NK-92 treated with Interleukin-12 subunit alpha and Interleukin-12 subunit beta, amount 100 ng/mL, for 24 hours (cell line): ENCODE data around the gene PIK3CB.
"Not testable (repeated sequence)": the region's sequence is repeated elsewhere in the genome, so short reads cannot be mapped to it uniquely, and the experiment has no call there.

Experiments
- DNase-seq: peaks from one replicate; lab custom pipeline; 2025; lab: John Stamatoyannopoulos, UW

PIK3CB gene

DNA sequence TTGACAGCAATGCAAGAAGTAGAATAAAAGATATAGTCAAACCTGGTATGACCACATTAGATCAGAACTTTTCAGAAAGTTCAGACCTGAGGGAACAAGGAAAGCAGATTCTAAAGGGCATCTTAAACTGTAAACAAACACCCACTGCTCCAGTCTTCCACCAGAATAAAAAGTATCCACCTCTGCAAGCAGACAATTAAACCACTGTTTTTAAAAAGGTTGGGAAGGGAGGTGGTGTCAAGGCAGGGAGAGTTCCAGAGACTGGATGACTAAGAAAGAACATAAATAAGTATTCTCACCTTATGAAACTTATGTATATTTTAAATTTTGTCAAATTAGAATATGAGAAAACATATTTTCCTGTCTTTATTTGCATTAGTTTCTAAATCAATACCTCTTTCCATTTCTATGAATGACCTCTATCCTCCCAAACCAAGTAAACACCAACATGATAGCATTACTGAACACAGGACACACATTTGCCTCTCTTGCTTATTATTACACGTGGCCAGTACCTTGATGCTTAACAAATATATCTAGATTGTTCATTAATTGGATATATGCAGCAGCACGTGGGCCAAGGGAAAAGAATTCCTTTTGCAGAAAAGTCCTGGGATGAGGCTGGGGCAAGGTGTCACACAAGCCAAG, 31.6 kb downstream of the PIK3CB start:
- no peak for DNase-seq

DNA sequence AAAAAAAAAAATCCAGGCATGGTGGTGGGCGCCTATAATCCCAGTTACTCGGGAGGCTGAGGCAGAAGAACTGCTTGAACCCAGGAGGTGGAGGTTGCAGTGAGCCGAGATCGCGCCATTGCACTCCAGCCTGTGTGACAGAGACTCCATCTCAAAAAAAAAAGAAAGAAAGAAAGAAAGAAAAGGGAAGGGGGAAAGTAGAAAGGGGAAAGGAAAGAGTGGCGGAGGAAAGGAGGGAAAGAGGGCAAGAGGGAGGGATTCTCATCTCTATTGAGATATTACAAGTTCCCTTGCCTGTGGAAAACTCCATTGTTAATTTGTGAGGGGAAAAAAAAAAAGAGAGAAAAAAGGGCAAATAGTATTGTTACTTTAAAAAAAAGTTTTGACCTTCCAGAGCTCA, 32.5 kb downstream of the PIK3CB start:
- DNase-seq = not testable (repeated sequence)

DNA sequence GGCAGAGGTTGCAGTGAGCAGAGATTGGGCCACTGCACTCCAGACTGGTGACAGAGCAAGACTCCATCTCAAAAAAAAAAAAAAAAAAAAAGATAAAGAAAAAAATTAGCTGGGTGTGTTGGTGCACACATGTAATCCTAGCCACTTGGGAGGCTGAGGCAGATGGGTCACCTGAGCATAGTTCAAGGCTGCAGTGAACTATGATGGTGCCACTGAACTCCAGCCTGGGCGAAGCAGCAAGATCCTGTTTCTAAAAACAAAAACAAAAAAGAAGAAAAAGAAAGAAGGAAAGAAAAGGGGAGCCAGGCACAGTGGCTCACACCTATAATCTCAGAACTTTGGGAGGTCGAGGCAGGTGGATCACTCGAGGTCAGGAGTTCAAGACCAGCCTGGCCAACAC, 32.9 kb downstream of the PIK3CB start:
- DNase-seq = no peak

DNA sequence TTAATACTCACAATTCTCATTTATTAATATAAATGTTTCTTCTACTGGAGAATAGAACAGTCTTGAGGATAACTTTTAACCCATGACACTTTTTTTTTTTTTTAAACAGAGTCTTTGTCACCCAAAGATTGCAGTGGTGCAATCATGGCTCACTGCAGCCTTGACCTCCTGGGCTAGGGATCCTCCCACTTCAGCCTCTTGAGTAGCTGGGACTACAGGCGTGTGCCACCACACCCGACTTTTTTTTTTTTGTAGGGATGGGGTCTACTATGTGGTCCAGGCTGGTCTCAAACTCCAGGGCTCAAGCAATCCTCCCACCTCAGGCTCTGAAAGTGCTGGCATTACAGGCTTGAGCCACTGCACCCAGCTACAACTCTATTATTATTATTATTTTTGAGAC, 34.5 kb downstream of the PIK3CB start:
- DNase-seq = no peak

DNA sequence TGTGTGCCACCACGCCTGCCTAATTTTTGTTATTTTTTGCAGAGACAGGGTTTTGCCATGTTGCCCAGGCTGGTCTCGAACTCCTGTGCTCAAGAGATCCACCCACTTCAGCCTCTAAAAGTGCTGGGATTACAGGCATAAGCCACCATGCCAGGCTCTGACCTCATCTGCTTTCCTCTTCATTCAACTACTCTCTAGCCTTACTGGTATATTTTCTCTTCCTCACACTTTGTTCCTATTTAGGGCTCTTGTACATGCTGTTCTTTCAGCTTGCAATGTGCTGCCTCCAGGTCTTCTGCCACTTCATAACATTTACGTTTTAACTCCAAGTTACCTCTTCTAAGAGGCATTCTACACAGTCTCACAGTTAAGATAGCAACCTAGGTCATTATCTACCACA, 34.9 kb downstream of the PIK3CB start:
- DNase-seq = no peak

DNA sequence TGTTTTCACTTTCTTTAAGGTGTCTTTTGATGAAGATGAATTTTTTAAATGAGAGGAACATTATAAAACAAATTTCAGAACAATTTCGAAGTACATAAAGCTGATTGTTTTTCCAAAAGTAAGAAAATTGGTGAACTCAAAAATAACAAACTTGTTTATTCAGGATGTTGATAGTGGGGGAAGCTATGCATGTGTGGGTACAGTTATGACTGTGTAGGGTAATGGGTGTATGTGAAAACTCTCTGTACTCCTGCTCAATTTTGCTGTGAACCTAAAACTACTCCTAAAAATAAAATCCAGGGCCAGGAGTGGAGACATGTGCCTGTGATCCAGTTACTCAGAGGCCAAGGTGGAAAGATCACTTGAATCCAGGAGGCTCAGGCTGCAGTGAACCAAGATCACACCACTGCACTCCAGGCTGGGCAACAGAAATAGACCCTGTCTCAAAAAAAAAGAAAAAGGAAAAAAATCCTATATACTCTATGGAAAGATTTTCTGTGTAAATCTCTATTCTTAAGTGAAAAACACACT, 37.2 kb downstream of the PIK3CB start:
- DNase-seq = no peak

DNA sequence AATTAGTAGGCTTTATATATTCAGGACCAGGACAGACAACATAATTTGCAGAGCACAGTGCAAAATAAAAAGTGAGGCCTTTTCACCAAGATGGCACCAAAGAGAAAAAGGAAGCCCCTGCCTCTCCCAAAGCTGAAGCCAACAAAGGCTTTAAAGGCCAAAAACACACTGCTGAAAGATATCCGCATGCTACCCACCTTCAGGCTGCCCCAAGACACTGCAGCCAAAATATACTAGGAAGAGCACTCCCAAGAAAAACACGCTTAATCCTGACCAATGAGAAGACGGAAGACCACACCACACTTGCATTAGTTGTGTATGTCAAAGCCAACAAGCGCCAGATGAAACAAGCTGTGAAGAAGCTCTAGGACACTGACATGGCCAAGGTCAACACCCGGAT, 38.0 kb downstream of the PIK3CB start:
- DNase-seq = no peak

DNA sequence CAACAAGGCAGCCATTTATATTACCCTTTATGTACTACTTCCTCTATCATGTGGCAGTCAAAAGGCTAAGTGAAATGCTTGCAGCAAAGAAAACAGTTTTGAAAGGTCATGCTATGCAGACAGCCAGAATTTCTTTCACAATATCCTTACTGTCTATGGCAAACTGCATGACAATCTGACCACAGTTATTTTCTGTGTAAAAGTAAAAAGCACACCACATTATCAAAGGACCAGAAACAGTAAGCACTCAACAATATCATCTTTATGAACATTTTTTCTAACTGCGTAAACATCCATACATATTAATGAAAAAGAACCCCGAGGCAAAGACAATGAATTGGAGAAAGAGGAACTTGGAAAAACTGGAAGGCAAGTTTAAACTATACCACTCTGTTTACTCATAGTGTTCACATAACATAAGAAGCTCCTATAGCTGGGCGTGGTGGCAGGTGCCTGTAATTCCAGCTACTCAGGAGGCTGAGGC, 47.9 kb downstream of the PIK3CB start:
- DNase-seq = no peak

DNA sequence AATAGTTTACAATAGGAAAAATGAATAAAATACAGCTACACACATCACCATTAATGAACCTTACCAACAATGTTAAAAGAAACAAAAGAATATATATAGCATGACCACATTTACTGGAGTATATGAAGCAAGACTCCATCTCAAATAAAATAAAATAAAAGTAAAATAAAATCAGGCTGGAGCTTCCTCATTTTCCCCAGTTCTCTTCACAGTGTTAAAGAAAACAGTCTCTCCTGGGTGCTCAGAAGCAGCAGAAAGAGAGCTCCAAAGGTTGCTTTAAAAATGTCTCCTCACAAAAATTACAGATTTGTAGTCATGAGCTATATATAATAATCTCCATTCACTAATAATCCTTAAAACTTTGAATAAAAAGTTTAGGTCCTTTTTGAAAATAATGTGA, 48.8 kb downstream of the PIK3CB start:
- no peak for DNase-seq

DNA sequence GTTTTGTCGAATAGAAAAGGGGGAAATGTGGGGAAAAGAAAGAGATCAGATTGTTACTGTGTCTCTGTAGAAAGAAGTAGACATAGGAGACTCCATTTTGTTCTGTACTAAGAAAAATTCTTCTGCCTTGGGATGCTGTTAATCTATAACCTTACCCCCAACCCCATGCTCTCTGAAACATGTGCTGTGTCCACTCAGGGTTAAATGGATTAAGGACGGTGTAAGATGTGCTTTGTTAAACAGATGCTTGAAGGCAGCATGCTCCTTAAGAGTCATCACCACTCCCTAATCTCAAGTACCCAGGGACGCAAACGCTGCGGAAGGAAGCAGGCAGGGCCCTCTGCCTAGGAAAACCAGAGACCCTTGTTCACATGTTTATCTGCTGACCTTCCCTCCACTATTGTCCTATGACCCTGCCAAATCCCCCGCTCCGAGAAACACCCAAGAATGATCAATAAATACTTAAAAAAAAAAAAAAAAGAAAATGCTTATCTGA, 49.3 kb downstream of the PIK3CB start:
- not testable (repeated sequence) for DNase-seq

DNA sequence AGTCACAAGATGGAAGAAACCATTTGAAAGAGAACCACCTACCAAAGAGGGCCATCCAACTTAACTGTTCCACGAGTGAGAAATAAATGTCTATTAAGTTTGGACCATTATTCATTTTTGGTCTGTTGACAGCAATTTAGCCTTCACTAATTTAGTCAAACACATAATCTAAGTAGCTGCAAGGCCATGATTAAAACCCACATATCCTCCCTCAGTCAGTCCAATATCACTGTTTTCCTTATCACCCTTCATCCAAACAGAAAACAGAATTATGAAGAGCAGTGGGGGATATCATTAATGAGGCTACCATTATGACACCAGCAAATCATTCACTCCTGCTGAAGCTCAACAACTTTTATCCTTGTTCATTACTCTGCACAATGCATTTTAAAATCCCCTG, 52.0 kb downstream of the PIK3CB start:
- no peak for DNase-seq

DNA sequence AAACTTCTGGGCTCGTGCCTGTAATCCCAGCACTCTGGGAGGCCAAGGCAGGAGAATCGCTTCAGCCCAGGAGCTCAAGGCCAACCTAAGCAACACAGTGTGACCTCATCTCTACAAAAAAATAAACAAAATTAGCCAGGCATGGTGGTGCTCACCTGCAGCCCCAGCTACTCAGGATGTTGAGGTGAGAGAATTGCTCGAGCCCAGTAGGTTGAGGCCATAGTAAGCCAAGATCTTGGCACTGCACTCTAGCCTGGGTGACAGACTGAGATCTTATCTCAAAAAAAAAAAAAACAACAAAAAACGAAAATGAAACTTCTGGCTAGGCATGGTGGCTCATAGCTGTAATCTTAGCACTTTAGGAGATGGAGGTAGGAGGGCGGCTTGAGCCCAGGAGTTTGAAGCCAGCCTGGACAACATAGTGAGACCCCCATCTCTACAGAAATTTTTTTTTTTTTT, 53.7 kb downstream of the PIK3CB start:
- DNase-seq = peak; percentile 63

DNA sequence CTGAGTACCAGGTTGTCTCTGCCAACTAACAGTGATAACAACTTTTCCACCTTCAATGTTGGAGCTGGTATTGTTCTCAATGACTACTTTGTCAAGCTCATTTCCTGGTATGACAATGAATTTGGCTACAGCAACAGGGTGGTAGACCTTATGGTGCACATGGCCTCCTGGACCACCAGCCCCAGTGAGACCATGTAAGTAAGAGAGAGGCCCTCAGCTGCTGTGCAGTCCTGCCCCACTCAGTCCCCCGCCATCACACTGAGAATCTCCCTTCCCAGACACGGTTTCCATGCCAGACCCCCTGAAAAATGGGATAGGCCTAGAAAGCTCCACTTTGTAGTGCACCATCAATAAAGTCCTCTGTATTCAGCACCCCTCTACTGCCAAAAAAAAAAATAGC, 56.1 kb downstream of the PIK3CB start:
- no peak for DNase-seq

DNA sequence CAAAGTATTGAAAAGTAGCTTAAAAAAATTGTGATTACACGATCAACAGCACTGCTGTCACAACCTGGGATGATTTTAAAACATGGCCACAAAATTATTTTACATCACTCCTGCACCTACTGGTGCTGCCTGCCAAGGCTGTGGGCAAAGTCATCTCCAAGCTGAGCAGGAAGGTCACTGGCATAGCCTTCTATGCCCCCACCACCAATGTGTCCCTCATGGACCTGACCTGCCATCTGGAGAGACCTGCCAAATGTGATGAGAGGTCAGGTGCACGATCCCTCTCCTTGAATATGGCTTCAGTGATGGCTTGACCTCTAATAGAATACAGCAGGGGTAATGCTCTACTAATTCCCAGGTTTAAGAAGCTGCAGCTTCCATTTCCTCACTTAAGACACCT, 57.8 kb downstream of the PIK3CB start:
- DNase-seq = no peak

DNA sequence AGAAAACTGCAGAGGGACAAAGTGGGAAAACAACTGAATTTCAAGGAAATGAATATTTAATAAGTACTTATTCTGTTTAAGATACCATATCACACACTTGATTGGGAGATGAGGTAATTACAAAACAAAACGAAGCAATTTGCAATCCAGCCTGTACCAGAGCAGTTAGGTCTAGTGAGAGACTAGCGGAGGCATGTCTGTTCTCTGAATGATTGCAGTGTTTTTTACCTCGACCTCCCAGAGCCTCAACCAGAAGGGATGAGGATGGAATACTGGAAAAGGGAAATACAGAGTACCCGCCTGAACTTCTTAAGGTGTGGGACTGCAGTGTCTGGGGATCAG, 59.5 kb downstream of the PIK3CB start:
- DNase-seq = no peak

DNA sequence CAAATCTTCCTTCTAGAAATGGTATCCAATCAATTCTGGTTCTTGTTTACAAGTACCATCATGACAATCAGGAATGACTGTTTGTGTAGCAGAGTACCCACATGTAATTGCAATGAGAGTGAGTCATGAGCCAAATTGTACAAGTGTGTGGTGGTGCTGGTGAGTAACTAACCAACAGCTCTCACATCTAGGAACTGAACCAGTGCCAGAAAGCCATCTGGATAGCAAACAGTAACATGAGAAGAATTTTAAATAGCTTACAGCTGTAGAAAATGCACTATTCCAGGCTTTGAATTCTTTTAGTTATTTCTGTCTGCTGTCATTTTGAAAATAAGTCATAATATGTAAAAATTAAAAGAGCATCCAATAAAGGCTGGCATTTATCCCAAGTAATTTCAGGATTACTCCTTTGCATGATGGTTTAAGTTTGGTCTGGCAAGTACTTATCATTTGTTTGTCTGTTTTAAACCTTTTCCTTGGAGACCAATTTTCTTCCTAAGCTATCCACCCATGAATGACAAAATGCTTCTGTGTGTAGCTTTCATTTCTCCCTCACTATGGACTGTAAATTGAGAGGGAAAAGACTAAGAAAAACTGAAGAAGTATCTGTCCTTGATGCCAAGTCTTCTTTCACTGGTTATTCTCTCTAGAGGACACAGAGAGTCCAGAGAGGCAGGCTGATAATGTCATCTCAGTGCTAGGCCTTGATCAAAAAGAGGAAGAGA, 60.0 kb downstream of the PIK3CB start:
- peak; percentile 25 for DNase-seq

DNA sequence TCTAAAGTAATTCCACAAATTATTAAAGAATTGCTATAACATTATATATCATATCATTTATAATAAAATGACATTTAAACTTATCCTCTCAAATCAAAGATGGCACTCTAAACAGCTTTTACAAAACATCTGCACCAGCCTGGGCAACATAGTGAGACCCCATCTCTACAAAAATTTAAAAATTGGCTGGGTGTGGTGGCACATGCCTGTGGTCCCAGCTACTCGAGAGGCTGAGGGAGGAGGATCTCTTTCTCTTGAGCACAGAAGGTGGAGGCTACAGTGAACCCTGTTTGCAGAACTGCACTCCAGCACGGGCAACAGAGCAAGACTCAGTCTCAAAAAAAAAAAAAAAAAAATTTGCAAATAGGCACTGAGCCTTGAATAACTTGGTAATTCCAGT, 63.1 kb downstream of the PIK3CB start:
- DNase-seq = no peak

DNA sequence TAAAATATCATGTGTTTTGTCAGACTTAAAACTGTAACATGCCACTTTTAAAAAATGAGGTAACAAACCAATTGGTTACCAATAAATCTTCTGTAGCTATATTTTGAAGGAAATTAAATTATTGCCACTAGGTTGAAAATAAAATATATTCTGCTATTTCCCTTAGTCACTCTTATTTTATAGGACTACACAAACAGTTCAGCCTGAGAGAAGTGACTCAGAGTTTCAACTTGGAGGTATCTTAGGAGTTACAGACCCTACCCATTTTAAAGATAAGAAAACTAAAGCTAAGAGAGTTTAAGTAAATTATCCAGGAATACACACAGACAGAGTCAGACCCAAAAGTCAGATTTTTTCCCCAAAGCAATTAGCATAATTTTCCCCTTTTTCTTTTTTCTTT, 65.1 kb downstream of the PIK3CB start:
- DNase-seq = no peak

DNA sequence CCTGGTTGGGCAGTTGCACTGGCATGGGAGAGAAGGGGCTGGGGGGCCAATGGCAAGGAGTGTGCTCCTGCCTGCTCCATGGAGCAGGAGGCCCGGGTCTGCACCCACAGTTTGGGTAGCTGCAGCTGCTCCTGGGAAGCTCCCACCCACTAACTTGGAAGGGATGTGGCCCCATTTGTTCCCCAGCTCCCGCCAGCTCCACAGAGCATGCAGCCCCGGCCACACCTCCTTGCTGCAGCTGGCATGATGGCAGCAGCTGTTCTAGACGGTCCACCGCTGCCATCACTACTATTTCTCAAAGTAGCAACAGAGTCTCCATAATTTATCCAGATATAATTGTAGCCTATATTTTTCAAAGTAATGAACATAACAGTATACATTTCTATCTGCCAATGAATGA, 65.8 kb downstream of the PIK3CB start:
- no peak for DNase-seq

DNA sequence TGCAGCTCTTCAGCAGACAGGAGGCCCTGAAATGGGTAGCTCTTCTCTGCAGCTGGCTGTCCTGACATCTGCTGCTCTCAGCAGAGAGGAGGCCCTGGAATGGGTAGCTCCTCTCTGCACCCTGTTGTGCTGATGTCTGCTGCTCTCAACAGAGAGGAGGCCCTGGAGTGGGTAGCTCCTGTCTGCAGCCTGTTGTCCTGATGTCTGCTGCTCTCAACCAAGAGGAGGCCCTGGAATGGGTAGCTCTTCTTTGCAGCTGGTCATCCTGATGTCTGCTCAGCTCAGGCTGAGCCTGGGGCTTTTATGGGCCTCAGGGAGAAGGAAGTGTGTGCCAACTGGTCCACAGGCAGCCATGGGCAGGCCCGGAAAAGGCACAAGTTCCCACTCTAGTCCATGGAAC, 66.6 kb downstream of the PIK3CB start:
- DNase-seq = no peak

DNA sequence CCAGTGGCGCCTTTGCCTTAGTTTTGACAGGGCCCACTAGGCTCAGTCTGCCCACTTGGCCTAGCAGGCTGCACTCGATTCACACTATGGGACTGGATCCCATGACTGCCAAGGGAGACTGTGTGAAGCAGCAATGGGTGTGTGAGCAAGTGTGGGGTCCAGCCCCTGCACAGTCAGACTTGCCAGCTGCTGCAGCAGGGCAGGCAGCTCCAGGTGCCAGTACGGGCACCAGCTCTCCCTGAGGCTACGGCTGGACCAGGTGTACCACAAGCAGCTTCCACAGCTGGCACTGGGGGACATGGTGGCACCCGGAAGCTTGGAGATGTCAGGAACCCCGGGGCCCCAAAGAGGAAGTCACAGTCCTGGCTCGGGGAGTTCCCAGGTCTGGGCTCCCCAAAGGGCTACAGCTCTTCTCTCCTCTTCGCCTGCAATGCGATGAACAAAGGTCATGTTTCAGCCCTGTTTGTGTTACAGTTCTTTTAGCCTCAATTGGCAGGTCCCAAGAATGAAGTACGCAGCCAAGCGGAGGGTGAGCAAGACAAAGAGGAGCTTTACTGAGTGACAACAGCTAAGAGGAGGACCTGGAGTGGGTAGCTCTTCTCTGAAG, 67.1 kb downstream of the PIK3CB start:
- no peak for DNase-seq

DNA sequence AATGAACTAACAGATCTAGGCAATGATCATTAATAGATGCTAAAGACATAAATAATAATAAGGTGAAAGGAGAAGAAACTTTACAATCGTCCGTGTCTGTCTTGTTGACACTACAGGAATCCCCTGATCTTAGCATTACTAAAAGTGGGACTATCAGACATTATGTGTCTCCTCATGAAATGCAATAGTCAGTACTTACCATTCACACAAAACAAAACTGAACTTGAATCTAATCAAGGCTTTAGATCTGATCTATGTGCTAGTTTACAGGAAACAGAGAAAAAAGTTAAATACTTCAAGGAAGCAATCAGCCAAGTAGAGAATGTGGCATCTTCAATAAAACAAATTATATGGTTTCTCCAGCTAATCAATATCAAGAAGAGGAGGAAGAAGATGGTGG, 73.7 kb downstream of the PIK3CB start:
- DNase-seq = no peak

DNA sequence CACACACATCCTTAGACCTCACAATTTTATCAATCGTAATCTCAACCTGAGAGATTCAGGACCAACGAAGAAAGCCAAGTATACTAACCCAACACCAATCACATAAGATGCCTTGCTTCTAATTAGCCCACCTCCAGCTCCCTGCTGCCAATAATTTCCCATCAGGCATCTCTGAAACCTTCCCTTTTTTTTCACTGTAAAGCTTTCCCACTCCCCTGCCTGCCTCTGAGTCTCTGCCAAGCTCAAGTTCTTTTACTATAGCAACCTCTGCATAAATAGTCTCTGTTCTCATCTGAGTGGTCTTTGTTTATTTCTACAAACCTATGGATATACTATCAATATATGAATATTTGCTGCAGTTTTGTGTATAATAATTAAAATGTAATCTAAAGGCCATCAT, 86.5 kb downstream of the PIK3CB start:
- no peak for DNase-seq
